ENCODE results near the gene TCN1. TPM values are rescaled to one million over a fixed set of nuclear protein-coding genes. Genes with fewer than 3 reads are reported as not detected.

The TCN1 gene
- total and polyA plus RNA-seq, 2 of the 8 experiments (the other 6 are each of a cell fraction or from before 2014, with no cell fraction given): not detected

- Histone ChIP-seq H4K8ac (ENCODE audit: extremely low read depth, insufficient read depth, low read length) (no peak within 1 kb of the TSS), H3K27ac (ENCODE audit: low read depth, low read length) (no peak within 1 kb of the TSS), H3K56ac (replicated peaks; ENCODE audit: insufficient read length, low read depth, low read length) (no peak within 1 kb of the TSS), H3K14ac (ENCODE audit: insufficient read length) (no peak within 1 kb of the TSS), H3K9ac (replicated peaks in 1 of 4; ENCODE audit: extremely low read depth in 1 of 4, low read depth in 3 of 4, low read length in 3 of 4) (no peak within 1 kb of the TSS), H3K23ac (ENCODE audit: insufficient read length) (no peak within 1 kb of the TSS), H4K5ac (ENCODE audit: insufficient read length, low read depth, low read length) (no peak within 1 kb of the TSS), H3K4ac (replicated peaks; ENCODE audit: insufficient read length, low read depth, low read length) (no peak within 1 kb of the TSS), H2BK5ac (ENCODE audit: low read depth, low read length) (no peak within 1 kb of the TSS), H2BK15ac (ENCODE audit: low read length) (no peak within 1 kb of the TSS), H3K4me2 (ENCODE audit: insufficient read depth in 1 of 2, low read depth in 2 of 2, low read length in 2 of 2) (no peak within 1 kb of the TSS), H3K27me3 (replicated peaks in 1 of 4; ENCODE audit: control insufficient read depth in 3 of 4, extremely low read depth in 1 of 4, insufficient read depth in 3 of 4, low read length in 3 of 4) (no peaks in the 10 kb centered on the region), H3K79me2 (ENCODE audit: control insufficient read depth in 1 of 2, insufficient read depth in 2 of 2, low read length in 2 of 2) (no peaks in the 10 kb centered on the region), H3K4me3 (ENCODE audit: extremely low read depth in 1 of 4, insufficient read depth in 2 of 4, low read depth in 3 of 4, low read length in 4 of 4) (no peak within 1 kb of the TSS), H3K23me2 (ENCODE audit: low read depth, low read length) (no peaks in the 10 kb centered on the region; the same call in 1 of the 2 replicates), H3K79me1 (ENCODE audit: low read depth, low read length) (no peaks in the 10 kb centered on the region), H2BK120ac (replicated peaks; ENCODE audit: low read depth, low read length) (no peak within 1 kb of the TSS), H2BK12ac (ENCODE audit: low read depth, low read length) (no peak within 1 kb of the TSS), H3K18ac (ENCODE audit: extremely low read depth, low read length) (no peak within 1 kb of the TSS), H4K91ac (replicated peaks; ENCODE audit: insufficient read length, low read length) (no peak within 1 kb of the TSS), H2BK20ac (ENCODE audit: low read length) (no peak within 1 kb of the TSS), H3K9me3 (ENCODE audit: insufficient read depth in 2 of 2, low read depth in 1 of 2, low read length in 1 of 2) (no peaks in the 10 kb centered on the region), H4K20me1 (replicated peaks in 1 of 2; ENCODE audit: control insufficient read depth in 1 of 2, insufficient read depth in 2 of 2, low read length in 2 of 2) (no peaks in the 10 kb centered on the region), H2AFZ (ENCODE audit: low read length) (no peak within 1 kb of the TSS), H3K4me1 (replicated peaks in 1 of 4; ENCODE audit: control insufficient read depth in 3 of 4, insufficient read depth in 4 of 4, low read length in 3 of 4) (peaks cover 0 to 9% (median under 1%) of the 10 kb centered on the region in 4 experiments; a peak in 1 of 7 replicates), H3K36me3 (ENCODE audit: control insufficient read depth in 2 of 4, insufficient read depth in 4 of 4, low read length in 3 of 4) (no peaks in the 10 kb centered on the region), H2AK5ac (ENCODE audit: low read depth, low read length) (no peak within 1 kb of the TSS)
- DNase-seq (ENCODE audit: low read depth in 1 of 2, low spot score in 2 of 2): no peak
- CTCF ChIA-PET (ENCODE audit: partially characterized antibody): no interaction called here
- POLR2A ChIA-PET (ENCODE audit: partially characterized antibody): interaction anchor here (0.9 kb wide), 1 partner anchor 16 kb away, joined by 3 read pairs; no protein-coding TSS in a partner anchor
- no peak for FAIRE-seq
- 83% methylated on average over 5 of the region's 5 CpGs; no CpG with 5 or more reads in 1 of the 2 experiments for WGBS, 2 experiments (ENCODE audit: extremely low coverage in 1 of 2, insufficient coverage in 1 of 2, insufficient read length in 1 of 2, insufficient replicate concordance in 2 of 2, low coverage in 1 of 2, low lambda C conversion rate in 2 of 2, missing lambda C conversion rate in 1 of 2)
- TF ChIP-seq BRCA1 (IDR thresholded peaks at IDR 0.05; ENCODE audit: low read depth, low read length): no peak
- no peak for TF ChIP-seq POLR2A (IDR thresholded peaks at IDR 0.05; ENCODE audit: control extremely low read depth in 1 of 2, low read depth in 2 of 2, low read length in 2 of 2)
- no peak for TF ChIP-seq CBX5 (IDR thresholded peaks at IDR 0.05; ENCODE audit: low read depth, low read length)
- TF ChIP-seq MAFK (IDR thresholded peaks at IDR 0.05; ENCODE audit: low read depth, low read length): no peak
- TF ChIP-seq USF2 (IDR thresholded peaks at IDR 0.05; ENCODE audit: low read length): no peak
- no peak for TF ChIP-seq EGR1 (IDR thresholded peaks at IDR 0.05; ENCODE audit: borderline replicate concordance, low read depth, low read length)
- TF ChIP-seq KDM4A (IDR thresholded peaks at IDR 0.05; ENCODE audit: low read depth, low read length, severe bottlenecking): no peak
- TF ChIP-seq JUND (IDR thresholded peaks at IDR 0.05; ENCODE audit: low read length): no peak
Measured at GRCh38 chr11:59878575-59878974, 12.3 kb upstream of the TCN1 start, which contains the start of gene OOSP3. Gene OOSP3, plus strand, starts transcription at chr11:59878782. Its CDS starts 27 bp downstream, at chr11:59878809.

Data from H1 (cell line).